ENCODE measurements around the gene CASP8AP2.
"Not testable (repeated sequence)": the region's sequence is repeated elsewhere in the genome, so short reads cannot be mapped to it uniquely, and the experiment has no call there.

CASP8AP2 gene

DNA sequence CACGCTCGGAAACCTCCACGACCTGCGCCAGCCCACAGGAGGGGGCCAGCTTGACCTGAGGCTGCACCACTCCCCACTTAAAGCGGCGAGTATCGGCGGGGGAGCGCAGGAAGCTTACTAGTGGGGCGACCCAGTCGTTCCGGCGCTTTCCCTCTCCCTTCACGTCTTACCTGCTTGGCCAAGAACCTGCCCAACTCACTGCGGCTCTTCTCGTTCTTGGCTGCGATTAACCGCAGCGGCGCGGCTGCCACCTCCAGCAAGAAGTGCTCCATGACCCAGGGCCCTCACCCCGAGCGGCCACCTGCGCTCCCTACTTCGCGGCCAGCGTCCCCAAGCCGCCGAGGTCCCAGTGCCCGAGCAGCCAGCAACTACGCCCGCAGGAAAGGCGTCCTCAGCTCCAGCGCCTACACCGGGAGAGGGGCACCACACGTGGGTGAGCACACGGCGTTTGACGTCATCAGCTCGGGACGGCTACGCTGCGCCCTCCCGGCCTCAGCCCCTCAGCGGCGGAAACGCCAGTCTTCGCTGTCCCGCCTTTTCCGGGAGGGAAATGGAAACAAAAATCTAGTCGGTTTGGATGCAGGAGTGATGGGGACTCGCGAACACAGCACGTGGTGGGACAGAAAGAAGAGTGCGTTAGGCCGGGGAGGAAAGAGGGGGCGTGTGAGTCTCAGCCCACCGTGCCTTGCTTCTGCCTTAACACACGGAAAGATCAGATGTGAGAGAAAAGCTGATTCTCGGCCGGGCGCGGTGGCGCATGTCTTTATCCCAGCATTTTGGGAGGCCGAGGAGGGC lies 10.1 kb upstream of the CASP8AP2 start, which contains the start of gene MDN1:
Gene MDN1 (minus strand): TSS at position 459 of the 795 bp plus-strand sequence. CDS start 187 bp downstream, at position 272.
- peak; percentile 98 for DNase-seq (ENCODE audit: low read depth, low spot score)

DNA sequence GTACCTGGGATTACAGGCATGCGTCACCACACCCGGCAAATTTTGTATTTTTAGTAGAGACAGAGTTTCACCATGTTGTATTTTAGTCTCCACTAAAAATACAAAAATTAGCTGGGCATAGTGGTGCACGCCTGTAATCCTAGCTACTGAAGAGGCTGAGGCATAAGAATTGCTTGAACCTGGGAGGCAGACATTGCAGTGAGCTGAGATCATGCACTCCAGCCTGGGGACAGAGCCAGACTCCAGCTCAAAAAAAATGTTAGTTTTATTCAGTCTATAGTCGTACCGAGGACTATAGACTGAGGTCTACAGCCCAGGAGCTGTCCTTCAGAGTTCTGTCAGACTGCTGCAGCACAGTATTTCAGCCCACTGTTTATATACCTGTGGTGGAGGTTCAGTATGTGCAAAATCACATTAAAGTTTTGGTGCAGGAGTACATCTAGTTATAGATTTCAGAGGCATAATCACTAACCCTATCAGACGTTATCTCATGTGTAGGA lies 3.6 kb upstream of the CASP8AP2 start:
- DNase-seq (ENCODE audit: low read depth, low spot score): peak; percentile 88

DNA sequence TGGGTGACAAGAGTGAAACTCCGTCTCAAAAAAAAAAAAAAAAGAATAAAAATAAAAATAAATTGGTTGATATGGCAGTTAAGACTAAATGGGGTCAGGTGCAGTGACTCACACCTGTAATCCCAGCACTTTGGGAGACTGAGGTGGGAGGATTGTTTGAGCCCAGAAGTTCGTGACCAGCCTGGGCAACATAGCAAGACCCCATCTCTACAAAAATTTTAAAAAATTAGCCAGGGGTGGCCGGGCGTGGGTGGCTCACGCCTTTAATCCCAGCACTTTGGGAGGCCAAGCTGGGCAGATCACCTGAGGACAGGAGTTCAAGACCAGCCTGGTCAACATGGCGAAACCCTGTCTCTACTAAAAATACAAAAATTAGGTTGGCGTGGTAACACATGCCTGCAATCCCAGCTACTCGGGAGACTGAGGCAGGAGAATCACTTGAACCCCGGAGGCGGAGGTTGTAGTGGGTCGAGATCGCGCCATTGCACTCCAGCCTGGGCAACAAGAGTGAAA lies 1.1 kb upstream of the CASP8AP2 start:
- DNase-seq (ENCODE audit: low read depth, low spot score): not testable (repeated sequence)

DNA sequence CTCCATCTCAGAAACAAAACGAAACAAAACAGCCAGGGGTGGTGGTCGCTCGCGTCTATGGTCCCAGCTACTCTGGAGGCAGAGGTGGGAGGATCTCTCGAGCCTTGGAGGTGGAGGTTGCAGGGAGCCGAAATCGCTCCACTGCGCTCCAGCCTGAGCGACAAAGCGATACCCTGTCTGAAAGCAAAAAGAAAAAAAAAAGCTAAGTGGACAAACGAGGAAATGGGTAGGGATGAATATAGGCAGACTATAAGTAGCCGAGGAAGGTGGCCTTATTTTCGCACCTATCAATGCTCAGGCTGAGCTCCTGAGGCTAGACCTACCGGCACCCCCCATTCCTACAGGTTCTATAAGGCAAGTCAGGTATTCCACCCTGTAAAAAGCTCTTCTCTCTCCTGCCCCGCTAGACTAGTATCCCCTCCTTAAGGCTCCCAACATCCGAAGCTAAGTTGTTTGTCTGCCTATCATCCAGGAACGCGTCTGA lies 650 bp upstream of the CASP8AP2 start:
- DNase-seq (ENCODE audit: low read depth, low spot score): no peak

DNA sequence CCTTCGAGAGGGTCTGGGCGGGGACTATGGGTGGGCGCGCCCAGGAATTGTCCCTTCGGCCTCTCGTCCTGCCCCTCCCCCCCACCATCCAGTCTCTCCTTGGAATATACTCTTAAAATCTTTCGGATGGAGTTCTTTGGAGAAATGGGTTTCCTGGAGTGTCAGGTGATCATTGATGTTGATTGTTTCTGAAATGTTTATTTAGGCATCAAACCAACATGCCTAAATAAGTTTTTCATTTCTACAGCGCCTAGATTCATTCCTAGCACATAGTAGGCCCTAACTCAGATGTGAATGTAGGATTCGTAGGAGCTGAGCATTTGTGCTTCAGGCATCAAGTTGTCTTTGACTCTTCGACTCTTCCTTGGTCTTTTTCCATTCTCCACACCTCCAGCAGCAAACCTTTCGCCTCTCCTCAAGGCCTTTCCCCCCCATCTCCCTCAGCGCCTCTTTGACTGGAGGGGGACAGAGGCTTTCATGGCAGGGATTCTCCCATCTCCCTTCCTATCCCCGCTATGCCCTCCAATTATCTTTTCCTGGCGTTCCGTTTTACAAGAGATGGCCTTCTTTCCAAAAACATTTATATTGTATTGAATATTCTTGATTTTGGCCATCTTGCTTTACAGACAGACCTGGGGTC lies 610 bp downstream of the CASP8AP2 start:
- DNase-seq (ENCODE audit: low read depth, low spot score): no peak

DNA sequence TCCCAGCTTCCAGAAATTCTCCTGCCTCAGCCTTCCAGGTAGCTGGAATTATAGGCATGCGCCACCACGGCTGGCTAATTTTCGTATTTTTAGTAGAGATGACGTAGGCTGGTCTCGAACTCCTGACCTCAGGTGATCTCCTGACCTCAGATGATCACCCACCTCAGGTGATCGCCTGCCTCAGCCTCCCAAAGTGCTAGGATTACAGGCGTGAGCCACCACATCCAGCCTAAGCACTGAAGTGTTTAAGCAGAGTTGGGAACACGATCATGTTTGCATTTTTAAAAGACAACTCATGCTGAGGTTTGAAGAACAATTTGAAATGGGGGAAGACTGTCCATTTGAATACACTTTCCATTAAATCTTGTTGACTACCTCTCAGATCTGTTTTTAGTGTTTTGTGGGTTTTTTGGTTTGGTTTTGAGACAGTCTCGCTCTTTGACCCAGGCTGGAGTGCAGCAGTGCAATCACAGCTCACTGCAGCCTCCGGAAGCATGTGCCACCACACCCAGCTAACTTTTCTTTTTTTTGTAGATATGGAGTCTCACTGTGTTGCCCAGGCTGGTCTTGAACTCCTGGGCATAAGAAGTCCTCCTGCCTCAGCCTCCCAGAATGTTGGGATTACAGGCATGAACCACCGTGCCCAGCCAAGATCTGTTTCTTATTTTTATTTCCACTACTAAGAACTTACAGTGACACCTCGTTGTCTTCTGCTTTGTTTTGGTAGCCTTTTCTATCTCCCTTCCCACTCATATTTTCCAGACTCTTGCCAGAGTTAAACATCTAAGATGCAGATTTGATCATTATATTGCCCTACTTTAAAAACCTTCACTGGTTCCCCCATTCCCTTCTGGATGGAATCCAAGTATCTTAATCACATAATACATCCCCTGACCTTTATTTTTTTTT lies 5.5 kb downstream of the CASP8AP2 start:
- DNase-seq (ENCODE audit: low read depth, low spot score): no peak

DNA sequence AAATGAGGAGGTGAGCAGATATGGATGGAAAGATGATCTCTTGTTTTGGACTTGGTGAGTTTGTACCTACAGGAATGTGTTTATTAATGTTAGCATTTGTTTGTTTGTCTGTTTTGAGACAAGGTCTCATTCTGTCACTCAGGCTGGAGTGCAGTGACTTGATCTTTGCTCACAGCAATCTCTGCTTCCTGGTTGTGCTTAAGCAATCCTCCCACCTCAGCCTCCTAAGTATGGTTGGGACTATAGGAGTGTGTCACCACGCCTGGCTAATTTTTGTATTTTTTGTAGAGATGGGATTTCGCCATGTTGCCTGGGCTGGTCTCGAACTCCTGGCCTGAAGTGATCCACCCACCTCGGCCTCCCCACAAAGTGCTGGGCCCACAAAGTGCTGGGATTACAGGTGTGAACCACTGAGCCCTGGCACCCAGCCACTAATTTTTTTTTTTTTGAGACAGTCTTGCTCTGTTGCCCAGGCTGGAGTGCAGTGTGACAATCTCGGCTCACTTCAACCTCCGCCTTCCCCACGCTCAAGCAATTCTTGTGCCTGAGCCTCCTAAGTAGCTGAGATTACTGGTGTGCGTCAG lies 7.1 kb downstream of the CASP8AP2 start:
- DNase-seq (ENCODE audit: low read depth, low spot score): no peak

DNA sequence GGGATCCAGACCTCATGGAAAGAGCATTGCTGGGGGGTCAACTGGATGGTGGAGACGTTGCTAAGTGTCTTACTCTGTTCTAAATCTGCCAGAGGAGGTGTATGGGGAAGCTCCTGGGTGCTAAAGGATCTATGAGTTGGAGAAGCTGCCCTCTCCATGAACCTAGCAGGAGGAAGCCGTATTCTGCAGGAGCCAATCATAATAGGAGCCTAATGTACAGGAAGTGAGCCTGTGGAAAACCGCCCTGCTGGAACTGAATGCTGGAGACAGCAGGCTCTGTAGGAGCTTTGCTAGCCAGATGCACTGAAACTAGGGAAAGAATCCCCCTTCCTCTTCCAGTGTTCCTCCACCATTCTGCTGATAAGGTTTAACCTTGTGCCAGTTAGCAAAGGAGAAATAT lies 10.9 kb downstream of the CASP8AP2 start:
- no peak for DNase-seq (ENCODE audit: low read depth, low spot score)

DNA sequence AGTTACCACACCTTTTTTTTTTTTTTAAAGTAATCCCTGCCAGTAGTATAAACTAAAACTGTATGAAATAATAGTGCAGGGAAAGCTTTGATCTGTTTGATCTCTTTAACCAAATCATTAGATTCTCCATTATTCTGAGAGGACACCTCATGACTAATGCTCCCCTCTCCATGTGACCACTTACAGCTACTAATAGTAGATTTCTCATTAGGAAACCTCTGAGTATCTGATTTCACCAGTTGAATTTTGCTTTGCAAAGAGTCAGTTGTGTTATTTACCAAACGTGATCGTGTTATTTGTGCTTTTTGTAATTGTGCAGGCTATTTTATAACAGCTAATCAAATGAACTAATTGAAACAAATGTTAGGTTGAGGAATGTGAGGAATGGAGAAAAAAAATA lies 12.5 kb downstream of the CASP8AP2 start:
- DNase-seq (ENCODE audit: low read depth, low spot score): no peak

DNA sequence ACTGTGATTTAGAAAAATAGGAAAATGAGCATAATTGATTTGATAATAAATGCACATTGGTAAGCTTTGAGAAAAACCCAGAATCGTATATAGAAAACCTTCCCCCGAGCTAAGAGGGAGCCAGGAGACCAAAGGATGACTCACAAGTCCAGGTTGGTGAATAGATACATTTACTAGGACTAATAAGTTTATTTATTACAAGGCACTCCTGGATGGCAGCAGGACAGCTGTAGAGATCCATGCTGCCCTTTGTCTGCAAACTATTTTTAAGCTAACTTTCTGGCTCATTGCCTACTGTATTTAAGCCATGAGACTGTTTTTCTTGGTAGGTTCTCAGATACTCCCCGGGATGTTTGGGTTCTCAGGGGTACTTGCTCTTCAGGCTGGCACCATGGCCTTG lies 13.4 kb downstream of the CASP8AP2 start:
- DNase-seq (ENCODE audit: low read depth, low spot score): peak; percentile 44

DNA sequence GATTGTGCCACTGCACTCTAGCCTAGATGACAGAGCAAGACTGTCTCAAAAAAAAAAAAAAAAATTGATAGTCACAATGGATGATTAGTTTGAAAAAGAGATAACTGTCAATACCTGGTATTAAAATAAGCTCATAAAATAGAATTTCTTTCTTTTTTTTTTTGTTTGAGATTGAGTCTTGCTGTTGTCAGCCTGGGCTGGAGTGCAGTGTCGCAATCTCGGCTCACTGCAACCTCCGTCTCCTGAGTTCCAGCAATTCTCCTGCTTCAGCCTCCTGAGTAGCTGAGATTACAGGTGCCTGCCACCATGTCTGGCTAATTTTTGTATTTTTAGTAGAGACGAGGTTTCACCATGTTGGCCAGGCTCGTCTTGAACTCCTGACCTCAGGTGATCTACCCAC lies 17.8 kb downstream of the CASP8AP2 start:
- DNase-seq (ENCODE audit: low read depth, low spot score): not testable (repeated sequence)

DNA sequence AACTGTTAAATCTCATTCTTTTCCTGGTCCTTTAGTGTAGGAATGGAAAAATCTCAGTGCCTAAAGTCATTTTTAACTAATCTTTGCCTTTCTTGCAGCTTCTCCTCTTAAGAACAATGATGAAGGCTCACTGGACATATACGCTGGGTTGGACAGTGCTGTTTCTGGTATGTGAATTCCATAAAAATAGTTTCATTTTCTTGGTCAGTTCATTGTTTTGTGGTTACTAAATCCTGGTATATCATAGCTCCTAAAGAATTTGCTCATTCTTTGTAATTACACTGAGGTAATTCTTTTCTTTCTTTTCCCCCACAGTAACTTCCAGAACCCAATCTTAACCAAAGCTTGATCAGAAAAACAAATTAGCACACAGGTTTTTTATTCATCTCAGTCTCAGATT lies 23.4 kb downstream of the CASP8AP2 start:
- peak; percentile 55 for DNase-seq (ENCODE audit: low read depth, low spot score)

DNA sequence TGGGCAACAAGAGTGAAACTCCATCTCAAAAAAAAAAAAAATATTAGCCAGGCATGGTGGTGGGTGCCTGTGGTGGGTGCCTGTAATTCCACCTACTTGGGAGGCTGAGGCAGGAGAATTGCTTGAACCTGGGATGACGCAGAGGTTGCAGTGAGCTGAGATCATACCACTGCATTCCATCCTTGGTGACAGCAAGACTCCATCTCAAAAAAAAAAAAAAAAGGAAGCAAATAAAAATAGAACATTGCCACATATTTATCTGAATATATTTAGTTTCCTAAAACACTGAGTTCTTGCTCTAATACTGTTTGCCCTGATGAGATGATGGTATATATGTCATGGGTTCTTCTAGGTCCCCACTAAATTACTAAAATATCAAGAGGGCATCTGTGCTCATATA lies 28.4 kb downstream of the CASP8AP2 start:
- DNase-seq (ENCODE audit: low read depth, low spot score): no peak

DNA sequence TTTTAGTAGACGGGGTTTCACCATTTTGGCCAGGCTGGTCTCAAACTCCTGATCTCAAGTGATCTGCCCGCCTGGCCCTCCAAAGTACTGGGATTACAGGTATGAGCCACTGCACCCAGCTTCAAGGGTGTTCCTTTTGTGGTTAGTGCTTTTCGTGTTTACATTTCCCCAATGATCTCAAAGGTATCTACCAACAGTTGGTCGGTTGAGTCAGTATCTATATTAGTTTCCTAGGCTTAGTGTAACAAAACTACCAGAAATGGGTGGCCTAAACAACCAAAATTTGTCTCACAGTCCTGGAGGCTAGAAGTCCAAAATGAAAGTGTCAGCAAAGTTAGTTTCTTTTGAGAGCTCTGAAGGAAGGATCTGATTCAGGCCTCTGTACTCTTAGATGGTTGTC lies 30.1 kb downstream of the CASP8AP2 start:
- no peak for DNase-seq (ENCODE audit: low read depth, low spot score)

DNA sequence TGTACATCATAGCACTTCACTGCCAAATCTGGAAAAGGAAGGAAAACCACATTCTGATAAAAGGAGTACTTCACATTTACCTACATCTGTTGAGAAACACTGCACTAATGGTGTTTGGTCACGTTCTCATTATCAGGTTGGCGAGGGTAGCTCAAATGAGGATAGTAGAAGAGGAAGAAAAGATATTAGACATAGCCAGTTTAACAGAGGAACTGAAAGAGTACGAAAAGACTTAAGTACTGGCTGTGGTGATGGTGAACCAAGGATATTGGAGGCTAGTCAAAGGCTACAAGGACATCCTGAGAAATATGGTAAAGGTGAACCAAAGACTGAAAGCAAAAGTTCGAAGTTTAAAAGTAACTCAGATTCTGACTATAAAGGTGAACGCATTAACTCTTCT lies 32.6 kb downstream of the CASP8AP2 start:
- DNase-seq (ENCODE audit: low read depth, low spot score): no peak

DNA sequence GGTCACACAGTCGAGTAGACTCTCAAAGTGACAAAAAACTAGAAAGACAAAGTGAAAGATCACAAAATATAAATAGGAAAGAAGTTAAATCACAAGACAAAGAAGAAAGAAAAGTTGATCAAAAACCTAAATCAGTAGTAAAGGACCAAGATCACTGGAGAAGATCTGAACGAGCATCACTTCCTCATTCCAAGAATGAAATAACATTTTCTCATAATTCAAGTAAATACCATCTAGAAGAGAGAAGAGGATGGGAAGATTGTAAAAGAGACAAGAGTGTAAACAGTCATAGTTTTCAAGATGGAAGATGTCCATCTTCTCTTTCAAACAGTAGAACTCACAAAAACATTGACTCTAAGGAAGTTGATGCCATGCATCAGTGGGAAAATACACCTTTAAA lies 33.0 kb downstream of the CASP8AP2 start:
- no peak for DNase-seq (ENCODE audit: low read depth, low spot score)

DNA sequence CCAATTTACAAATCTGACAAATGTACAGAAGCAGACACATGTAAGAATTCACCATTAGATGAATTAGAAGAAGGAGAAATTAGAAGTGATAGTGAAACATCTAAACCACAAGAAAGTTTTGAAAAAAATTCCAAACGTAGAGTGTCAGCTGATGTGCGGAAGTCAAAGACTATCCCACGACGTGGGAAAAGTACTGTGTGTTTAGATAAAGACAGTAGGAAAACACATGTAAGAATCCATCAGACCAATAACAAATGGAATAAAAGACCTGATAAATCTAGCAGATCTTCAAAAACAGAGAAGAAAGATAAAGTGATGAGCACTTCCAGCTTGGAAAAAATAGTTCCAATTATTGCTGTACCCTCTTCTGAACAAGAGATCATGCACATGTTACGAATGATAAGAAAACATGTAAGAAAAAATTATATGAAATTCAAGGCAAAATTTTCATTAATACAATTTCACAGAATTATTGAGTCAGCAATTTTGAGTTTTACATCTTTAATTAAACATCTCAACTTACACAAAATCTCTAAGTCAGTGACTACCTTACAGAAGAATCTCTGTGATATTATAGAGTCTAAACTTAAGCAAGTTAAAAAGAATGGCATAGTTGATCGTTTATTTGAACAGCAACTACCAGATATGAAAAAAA lies 36.5 kb downstream of the CASP8AP2 start:
- DNase-seq (ENCODE audit: low read depth, low spot score): no peak

DNA sequence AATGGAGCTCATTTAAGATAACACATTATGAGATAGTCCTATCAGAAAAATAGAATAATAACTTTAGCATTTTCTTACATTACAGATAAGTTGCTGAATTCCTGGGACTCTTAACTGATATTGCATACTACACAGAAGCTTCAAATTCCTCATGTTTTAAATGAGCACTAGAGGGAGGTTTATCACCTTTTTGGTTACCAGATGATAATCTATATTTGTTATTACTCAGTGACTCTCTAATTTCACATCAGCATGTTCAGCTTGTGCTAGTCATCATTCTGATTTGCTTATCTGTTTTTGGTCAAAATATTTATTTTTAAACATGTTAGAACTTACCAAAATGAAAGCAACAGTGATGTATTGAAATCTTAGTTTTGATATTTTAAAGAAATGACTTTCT lies 44.0 kb downstream of the CASP8AP2 start:
- DNase-seq (ENCODE audit: low read depth, low spot score): no peak

DNA sequence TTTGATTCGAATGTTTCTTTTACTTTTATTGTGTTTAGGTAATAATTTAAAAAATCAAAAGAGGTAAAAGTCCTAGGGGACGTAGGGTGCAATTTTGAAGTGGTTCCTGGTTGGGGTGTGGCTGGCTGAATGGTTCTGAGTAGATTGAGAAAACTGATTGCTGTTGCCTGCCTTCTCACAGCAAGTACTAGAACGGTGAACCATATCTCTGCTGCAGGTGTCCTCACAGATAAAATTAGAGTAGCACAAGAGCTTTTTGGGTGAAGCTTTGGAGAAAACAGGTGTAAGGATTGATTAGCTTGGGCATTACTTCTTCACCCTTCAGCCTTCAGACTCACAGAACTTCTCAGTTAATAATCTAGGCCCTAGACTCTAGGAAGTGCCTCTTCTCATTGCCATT lies 44.8 kb downstream of the CASP8AP2 start:
- DNase-seq (ENCODE audit: low read depth, low spot score): no peak

DNA sequence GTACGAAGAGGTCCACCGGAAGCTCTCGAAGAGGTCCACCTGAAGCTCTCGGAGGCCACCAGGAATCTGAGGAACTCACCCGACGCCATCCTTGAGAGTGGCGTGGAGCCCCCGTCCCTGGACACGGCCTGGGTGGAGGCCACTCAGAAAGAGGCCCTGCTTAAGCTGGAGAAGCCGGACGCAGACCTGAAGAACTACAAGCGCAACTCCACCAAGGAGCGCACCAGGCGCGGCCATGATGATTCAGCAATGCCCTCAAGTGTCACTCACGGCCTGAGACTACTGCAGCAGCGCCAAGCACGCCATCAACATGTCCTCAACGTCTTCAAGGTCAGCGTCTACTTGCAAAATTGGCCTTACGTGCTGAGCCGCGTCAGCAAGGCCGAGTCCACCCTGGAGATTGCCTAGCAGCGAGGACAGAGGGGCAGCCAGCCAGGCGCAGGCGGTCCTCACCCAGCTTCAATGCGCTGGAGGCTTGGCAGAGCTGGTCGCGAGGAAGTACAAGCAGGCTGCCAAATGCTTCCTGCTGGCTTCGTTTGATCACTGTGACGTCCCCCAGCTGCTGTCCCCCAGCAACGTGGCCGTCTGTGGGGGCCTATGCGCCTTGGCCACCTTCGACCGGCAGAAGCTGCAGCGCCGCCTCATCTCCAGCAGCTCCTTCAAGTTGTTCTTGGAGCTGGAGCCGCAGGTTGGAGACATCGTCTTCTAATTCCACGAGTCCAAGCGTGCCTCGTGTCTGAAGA lies 56.9 kb downstream of the CASP8AP2 start:
- no peak for DNase-seq (ENCODE audit: low read depth, low spot score)

Measured in astrocyte of the hippocampus (primary cell).